Muscle layer of duodenum (tissue), 2 donors: ENCODE results near the gene ATG14.
"Not testable (repeated sequence)": the region's sequence is repeated elsewhere in the genome, so short reads cannot be mapped to it uniquely, and the experiment has no call there.

ENCODE experiments used
- H3K27ac ChIP-seq: one replicate; pipeline ENCODE4 v1.7.0; 2013; ENCODE audit warnings: mild to moderate bottlenecking, low read length
- H3K27me3 ChIP-seq: one replicate; pipeline ENCODE4 v1.7.0; 2013; ENCODE audit warnings: low read depth, mild to moderate bottlenecking, control low read depth, low read length
- H3K36me3 ChIP-seq, 2 donors: one replicate each; pipeline ENCODE4 v1.7.0; 2013; ENCODE audit warnings: low read length in 2 of 2, control low read depth in 1 of 2, mild to moderate bottlenecking in 1 of 2; ENCODE audit not compliant: insufficient read depth in 2 of 2, control insufficient read depth in 1 of 2
- H3K4me1 ChIP-seq, 2 donors: one replicate each; pipeline ENCODE4 v1.7.0; 2013; ENCODE audit warnings: low read length in 2 of 2, mild to moderate bottlenecking in 2 of 2, control low read depth in 1 of 2, moderate library complexity in 1 of 2; ENCODE audit not compliant: insufficient read depth in 2 of 2, control insufficient read depth in 1 of 2
- H3K4me3 ChIP-seq, 2 donors: one replicate each; pipeline ENCODE4 v1.7.0; 2013; ENCODE audit warnings: low read length in 2 of 2, low read depth in 1 of 2, mild to moderate bottlenecking in 1 of 2
- H3K9me3 ChIP-seq, 2 donors: one replicate each; pipeline ENCODE4 v1.7.0; 2013; ENCODE audit warnings: low read length in 2 of 2, control low read depth in 1 of 2, mild to moderate bottlenecking in 1 of 2; ENCODE audit not compliant: control insufficient read depth in 1 of 2
- donor health status: healthy.

The ATG14 gene

DNA sequence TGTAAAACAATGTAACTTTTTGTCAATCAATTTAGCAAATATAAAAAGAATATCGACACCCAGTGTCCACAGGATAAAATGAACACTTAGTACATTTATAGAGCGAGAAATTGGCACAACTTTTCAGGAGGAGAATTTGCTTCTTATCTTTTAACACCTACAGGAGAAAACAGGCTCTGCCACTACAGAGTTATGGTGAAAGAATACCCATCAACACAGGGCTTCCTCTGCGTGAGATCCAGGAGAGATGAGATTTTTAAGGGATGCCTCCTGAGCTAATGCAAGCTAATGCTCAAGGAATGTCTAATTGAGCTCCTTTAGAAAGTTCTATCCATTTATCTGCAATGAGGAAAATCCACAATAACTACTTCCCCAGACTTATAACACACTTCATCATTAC is 21.0 kb upstream of the ATG14 start:
- H3K4me3 ChIP-seq = no peak overlapping the region
- H3K27me3 ChIP-seq = no peaks in the 10 kb centered on the region
- H3K4me1 ChIP-seq = no peaks in the 10 kb centered on the region
- H3K27ac ChIP-seq = no peak overlapping the region
- no peaks in the 10 kb centered on the region for H3K9me3 ChIP-seq
- no peaks in the 10 kb centered on the region for H3K36me3 ChIP-seq

DNA sequence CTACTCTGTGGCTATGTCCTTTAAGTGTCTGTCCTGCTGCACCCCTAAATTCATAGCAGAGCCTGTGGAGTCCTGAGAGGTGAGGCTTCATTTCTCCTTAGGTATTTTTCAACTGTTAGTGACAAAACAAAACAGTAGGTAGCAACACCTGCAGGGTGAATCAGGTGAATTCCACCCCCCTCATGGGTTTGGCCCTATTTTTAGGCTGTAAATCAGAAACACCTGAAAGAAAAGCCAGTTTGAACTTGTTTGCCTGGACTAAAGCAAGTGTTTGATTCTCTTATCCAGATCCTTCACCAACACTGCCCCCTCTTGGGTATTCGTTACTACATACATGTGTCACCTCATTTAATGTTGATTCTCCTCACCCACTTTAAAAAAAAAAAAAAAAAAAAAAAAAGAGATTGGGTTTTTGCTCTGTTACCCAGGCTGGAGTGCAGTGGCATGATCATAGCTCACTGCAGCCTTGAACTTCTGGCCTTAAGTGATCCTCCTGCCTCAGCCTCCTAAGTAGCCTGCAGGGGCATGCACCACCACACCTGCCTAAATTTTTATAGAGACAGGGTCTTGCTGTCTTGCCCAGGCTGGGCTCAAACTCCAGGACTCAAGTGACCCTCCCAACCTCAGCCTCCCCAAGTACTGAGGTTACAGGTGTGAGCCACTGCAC is 18.5 kb upstream of the ATG14 start:
- Histone ChIP-seq H3K36me3 (no peaks in the 10 kb centered on the region), H3K4me1 (no peaks in the 10 kb centered on the region), H3K9me3 (no peaks in the 10 kb centered on the region), H3K4me3 (no peak overlapping the region), H3K27me3 (no peaks in the 10 kb centered on the region), H3K27ac (no peak overlapping the region)

DNA sequence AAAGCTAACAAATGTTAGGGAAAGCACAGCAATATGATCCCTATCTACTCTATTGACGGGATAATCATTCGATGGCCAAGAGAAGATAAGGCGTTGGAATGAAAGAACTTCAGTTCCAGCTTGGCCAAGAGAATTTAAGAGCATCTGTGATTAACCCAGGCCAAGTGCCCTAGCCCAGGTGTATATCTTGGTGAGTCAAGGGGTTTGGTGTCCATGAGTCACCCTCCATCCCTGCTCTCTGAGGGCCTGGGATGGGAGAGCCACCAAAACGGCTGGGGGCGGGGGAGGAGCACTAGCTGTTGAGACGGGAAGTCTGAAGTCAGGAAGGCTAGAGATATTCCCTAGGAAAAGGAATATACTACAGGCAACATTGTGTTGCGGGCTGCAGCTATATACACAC is 15.8 kb upstream of the ATG14 start:
- H3K27me3 ChIP-seq = no peaks in the 10 kb centered on the region
- no peaks in the 10 kb centered on the region for H3K36me3 ChIP-seq
- H3K4me1 ChIP-seq = no peaks in the 10 kb centered on the region
- H3K27ac ChIP-seq = no peak overlapping the region
- no peak overlapping the region for H3K4me3 ChIP-seq
- no peaks in the 10 kb centered on the region for H3K9me3 ChIP-seq

DNA sequence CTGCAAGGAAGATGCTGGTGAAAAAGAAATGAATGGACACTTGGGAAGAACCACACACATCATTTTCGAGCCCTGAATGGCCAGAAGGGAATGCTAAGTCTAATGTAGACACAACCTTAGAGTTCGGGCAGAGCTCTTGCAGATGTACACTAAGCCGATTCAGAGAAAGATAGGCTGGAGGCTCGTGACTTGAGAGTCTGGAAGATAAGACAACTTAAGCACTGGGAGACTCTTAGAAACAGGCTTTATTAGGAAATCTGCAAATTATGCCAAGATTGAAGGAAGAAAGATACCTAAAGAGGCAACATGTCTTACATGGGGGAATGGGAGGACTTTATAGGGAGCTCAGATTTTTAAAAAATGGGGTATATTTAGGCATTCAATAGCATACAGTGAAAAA is 15.3 kb upstream of the ATG14 start:
- H3K4me3 ChIP-seq = no peak overlapping the region
- H3K36me3 ChIP-seq = no peaks in the 10 kb centered on the region
- H3K27ac ChIP-seq = no peak overlapping the region
- H3K27me3 ChIP-seq = no peaks in the 10 kb centered on the region
- H3K4me1 ChIP-seq = no peaks in the 10 kb centered on the region
- no peaks in the 10 kb centered on the region for H3K9me3 ChIP-seq

DNA sequence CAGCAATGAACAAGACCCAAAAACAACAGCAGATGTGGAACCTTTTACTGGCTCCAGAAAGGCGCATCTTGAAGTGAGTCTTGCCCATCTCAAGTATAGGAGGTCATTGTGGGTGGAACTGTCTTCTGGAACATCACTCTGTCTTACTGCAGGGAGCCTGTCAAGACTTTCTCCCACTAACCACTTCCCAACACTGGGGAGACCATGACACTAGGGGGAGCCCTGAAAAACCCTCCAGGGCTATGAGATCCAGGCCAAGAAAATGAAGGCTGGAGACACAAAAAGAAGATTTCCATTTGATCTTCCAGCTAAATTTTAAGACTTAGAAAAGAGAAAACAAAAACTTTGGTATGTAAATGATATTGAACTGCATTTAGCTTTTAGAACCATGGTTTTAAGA is 13.5 kb upstream of the ATG14 start:
- H3K4me3 ChIP-seq = no peak overlapping the region
- H3K4me1 ChIP-seq = no peaks in the 10 kb centered on the region
- no peaks in the 10 kb centered on the region for H3K9me3 ChIP-seq
- no peaks in the 10 kb centered on the region for H3K36me3 ChIP-seq
- H3K27ac ChIP-seq = no peak overlapping the region
- H3K27me3 ChIP-seq = no peaks in the 10 kb centered on the region

DNA sequence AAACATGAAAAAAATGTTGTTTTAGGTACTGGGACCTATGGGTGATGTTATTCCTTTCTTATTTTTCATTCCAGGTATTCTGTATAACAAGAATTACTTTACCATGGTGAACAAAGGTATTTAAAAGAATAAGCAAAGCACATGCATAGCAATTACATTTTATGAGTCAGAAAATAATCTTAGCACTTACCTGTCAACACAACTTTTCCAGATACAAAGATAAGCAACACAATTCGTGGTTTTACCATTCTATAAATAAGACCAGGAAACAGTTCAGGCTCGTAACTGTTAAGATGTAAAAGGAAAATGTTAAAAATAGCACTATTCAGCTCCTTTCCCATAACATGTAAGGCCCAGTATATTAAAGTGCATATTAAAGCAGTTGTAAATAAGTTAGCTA is 12.3 kb upstream of the ATG14 start:
- Histone ChIP-seq H3K36me3 (no peaks in the 10 kb centered on the region), H3K27ac (no peak overlapping the region), H3K9me3 (no peaks in the 10 kb centered on the region), H3K27me3 (no peaks in the 10 kb centered on the region), H3K4me3 (no peak overlapping the region), H3K4me1 (no peaks in the 10 kb centered on the region)

DNA sequence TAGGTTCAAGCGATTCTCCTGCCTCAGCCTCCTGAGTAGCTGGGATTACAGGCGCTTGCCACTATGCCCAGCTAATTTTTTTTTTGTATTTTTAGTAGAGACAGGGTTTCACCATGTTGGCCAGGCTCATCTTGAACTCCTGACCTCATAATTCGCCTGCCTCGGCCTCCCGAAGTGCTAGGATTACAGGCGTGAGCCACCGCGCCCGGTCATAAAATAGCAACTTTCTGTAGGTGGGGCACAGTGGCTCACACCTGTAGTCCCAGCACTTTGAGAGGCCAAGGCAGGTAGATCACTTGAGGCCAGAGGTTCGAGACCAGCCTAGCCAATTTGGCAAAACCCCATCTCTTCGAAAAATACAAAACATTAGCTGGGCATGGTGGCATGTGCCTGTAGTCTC is 10.7 kb upstream of the ATG14 start:
- H3K27ac ChIP-seq, H3K27me3 ChIP-seq, H3K9me3 ChIP-seq, H3K4me3 ChIP-seq, H3K4me1 ChIP-seq, H3K36me3 ChIP-seq: not testable (repeated sequence)

DNA sequence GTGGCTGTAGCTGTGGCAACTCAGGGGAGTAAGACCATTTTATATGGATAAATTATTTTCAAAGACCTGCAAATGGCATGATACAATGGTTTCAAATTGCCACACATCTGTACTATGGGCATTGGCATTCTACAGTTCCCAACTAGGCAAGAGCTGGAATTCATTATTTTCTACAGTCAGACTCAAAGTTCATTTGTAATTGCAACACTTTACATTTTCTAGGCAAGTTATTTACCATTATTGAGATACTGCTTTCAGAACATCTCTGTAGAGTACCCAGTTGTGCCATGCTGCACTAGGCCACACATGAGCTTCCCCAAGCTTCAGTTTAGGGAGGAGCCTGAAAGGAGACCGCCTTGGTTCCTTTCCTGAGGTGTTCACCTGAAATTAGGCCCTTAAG is 8.0 kb upstream of the ATG14 start:
- Histone ChIP-seq H3K4me3 (no peak overlapping the region), H3K27me3 (no peaks in the 10 kb centered on the region), H3K4me1 (no peaks in the 10 kb centered on the region), H3K27ac (no peak overlapping the region), H3K36me3 (no peaks in the 10 kb centered on the region), H3K9me3 (no peaks in the 10 kb centered on the region)

DNA sequence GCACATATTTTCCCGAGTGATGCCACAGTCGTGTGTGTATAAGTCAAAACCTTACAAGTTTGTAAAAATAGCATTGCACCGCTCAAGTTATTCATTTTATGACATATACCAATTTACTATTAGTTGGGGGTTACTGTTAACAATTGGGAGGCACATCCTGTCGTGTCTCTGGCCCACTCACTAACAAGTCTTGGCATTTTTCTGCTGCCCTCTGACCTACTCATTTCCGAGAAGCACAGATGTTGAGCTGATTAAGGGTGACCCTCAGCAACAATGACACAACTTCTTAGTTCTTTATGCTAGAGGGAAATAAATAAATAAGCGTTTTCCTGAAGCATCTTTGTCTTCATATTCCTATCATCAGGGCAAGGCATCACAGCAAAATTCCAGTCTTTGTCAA is 6.8 kb upstream of the ATG14 start:
- H3K9me3 ChIP-seq = no peaks in the 10 kb centered on the region
- no peaks in the 10 kb centered on the region for H3K4me1 ChIP-seq
- no peak overlapping the region for H3K4me3 ChIP-seq
- H3K36me3 ChIP-seq = no peaks in the 10 kb centered on the region
- H3K27ac ChIP-seq = no peak overlapping the region
- no peaks in the 10 kb centered on the region for H3K27me3 ChIP-seq

DNA sequence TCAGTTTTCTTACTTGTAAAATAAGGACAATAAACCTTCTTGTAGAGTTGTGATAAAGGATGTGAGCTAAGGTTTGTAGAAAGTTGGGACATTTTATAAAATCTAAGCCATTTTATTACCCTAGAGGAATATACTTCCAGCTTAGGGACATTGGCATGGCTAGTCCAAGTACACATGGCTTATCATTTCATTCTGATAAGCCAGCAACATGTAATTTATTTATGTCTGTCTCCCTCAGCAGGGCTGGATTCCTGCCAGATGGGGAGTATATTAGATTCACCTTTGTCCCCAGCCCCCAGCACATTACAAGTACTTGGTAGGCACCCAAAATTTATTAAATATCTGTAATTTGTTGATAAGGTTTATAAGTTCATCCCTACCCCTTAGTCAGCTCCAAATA is 6.3 kb upstream of the ATG14 start:
- Histone ChIP-seq H3K27me3 (no peaks in the 10 kb centered on the region), H3K4me3 (no peak overlapping the region), H3K9me3 (no peaks in the 10 kb centered on the region), H3K27ac (no peak overlapping the region), H3K36me3 (no peaks in the 10 kb centered on the region), H3K4me1 (no peaks in the 10 kb centered on the region)

DNA sequence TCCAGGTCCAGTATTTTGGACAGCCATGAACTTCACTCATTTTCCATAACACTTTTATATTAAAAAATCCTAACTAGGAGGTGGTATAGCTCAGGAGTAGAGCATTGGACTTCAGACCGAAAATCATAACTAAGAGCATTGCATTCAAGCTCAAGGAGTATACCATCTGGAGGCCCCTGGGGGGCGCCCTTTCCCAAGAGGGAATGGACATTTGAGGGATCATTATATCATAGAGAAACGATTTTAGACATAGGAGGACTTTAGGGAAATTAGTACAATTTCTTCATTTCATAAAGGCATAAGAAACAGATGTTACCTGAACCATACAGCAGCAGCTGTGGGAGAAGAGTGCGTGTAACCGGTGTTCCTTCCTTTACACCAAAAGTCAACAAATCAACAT is 5.2 kb upstream of the ATG14 start:
- Histone ChIP-seq H3K9me3 (no peaks in the 10 kb centered on the region), H3K4me3 (no peak overlapping the region), H3K36me3 (no peaks in the 10 kb centered on the region), H3K4me1 (no peaks in the 10 kb centered on the region), H3K27me3 (no peaks in the 10 kb centered on the region), H3K27ac (no peak overlapping the region)

DNA sequence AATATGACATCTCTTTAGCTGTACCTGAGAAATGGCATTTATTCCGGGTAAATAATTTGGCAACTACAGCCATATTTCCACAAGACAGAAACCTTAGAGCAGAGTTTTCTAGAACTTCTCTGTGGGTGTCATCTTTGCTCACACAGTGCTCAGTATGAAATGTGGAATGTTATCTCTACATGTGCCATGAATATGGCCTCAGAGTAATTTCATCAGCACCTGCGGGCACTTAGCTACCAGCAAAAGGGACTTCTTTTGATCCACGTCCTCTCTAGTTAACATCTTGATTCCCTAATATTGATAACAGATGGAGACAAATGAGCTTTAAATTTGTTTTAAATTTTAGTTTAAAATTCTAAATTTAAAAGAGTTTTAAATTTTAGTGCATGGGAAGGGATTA is 2.9 kb upstream of the ATG14 start:
- Histone ChIP-seq H3K27me3 (no peaks in the 10 kb centered on the region), H3K4me3 (no peak overlapping the region), H3K9me3 (no peaks in the 10 kb centered on the region), H3K36me3 (no peaks in the 10 kb centered on the region), H3K4me1 (peaks cover 15% of the 10 kb centered on the region in 2 donors), H3K27ac (no peak overlapping the region)
